HG02759 (cell line): ENCODE results near the gene NPIPA7.
"Not testable (repeated sequence)": the region's sequence is repeated elsewhere in the genome, so short reads cannot be mapped to it uniquely, and the experiment has no call there.

Source experiments
- ATAC-seq: cut with Tn5 transposase; IDR thresholded peaks from one replicate; pipeline ENCODE4 v1.9.1; 2021; ENCODE audit warnings: mild to moderate bottlenecking, moderate library complexity; ENCODE audit not compliant: unreplicated experiment

Gene NPIPA7

DNA sequence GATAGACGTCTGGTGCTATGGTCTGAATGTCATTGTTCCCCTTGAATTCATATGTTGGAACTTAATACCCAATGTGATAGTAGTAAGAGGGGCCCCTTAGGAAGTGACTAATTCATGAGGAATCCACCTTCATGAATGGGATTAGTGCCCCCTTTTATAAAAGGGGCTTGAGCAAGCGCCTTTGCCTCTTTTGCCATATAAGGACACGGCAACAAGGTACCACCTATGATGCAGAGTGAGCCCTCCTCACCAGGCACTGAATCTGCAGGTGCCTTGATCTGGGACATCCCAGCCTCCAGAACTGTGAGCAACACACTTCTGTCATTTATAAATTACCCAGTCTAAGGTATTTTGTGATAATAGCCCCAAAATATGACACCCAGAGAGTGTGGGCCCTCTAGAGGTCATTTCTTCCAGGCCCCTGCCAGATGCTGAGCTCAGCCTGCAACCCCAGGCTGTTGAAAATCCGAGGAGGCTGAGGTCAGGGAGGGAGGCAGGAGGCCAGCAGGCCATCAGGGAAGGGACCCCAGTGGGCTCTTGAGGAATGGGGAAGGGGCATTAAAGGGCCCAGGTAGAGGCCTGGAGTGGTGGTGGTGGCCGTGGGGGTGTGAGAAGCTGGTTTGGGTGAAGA is 39.1 kb downstream of the NPIPA7 start:
- ATAC-seq: not testable (repeated sequence)

DNA sequence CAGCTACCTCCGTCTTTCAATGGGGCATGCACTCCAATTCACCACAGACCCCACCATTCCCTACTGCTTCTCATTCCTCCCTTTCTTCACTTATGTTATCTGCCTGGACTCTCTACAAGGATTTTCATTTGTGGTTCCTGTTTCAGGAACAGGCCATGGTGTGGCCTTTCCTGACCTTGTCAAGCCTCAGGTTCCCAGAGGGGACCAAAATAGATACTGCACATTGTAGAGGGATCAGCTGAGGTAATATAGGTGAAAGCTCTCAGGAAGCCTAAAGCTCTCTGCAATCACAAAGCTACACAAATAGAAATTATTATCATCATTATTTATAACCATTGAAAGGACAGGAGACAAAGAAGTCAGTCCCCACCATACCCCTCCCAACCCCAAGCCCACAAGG is 41.6 kb downstream of the NPIPA7 start:
- ATAC-seq: not testable (repeated sequence)

DNA sequence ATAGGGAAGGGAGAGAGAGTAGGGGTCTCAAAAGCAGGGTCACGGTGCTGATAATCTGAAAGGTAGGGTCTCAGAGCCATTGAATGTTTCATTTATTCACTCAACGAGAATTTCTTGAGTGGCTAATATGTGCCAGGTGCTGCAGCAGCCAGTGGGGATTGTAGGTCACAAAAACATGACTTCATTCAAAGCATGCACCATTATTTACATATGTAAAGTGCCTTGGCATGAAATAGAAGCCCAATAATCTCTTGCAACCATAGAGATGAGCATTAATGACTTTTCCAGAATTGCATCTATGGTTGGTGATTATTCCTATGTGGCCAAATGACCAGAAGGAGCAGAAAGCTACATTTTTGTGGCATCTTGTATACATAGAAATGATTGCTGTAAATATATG is 46.2 kb downstream of the NPIPA7 start:
- ATAC-seq: not testable (repeated sequence)

DNA sequence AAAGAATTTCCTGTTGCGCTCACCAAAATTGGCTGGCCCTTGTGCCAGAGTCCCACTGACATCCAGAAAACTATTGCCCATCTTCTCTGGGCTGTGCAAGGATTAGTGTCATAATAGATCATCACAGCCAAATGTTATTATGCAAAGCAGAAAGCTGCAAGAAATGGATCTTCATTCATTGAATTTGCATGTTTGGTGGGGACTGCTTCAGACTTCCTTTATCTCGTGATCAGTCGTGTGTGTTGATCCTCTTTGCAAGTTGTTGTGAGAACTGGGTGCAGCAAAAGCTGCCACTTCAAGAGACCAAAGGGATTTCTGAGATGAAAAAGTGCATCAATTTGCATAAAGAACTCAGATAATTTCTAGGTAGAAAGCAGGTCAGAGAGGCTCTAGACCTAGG is 52.2 kb downstream of the NPIPA7 start:
- not testable (repeated sequence) for ATAC-seq

DNA sequence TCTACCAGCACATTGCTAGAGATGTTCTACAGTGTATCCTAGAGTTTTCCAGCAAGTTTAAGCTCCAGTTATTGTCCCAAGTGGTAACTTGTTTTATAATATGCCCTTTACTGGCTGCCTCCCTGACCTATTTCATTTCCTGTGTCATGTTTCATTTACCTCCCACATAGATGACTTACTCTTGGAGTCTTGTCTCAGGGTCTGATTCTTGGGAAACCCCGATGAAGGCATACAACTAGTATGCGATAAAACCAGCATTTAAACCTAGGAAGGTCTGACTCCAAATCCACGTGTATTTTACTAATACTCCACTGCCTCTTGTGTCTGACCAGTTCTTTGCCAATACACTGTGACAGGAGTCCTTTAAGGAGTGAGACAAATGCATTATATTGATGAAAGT is 55.8 kb downstream of the NPIPA7 start:
- not testable (repeated sequence) for ATAC-seq

DNA sequence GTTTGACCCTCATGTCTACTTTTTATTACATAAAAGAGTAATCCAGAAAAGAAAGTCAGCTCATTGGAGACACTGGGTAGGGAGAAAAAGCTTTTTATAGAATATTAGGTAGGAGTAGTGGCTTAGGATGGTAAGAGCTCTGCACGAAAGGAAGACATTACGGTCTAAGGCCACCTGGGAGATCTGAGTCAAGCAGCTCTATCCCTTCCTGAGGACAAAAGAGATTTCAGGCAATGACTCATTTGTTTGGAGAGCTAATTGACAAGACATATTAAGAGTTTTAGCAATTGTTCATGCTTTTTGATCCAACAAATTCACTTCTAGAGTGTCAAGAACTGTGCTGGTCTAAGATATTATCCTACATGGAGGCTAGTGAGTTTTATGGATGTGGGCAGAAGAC is 62.5 kb downstream of the NPIPA7 start:
- ATAC-seq: not testable (repeated sequence)
